Stimulated activated CD4-positive, alpha-beta T cell treated with anti-CD3 and anti-CD28 coated beads, Interleukin-2, amount 100 ng/mL, for 4 hours (primary cell): ENCODE data around the gene DPP8.
"Not testable (repeated sequence)": the region's sequence is repeated elsewhere in the genome, so short reads cannot be mapped to it uniquely, and the experiment has no call there.

Source experiments
- DNase-seq: peaks from one replicate; pipeline ENCODE4 v3.0.0-alpha.2; 2020; ENCODE audit warnings: low read depth

The DPP8 gene

DNA sequence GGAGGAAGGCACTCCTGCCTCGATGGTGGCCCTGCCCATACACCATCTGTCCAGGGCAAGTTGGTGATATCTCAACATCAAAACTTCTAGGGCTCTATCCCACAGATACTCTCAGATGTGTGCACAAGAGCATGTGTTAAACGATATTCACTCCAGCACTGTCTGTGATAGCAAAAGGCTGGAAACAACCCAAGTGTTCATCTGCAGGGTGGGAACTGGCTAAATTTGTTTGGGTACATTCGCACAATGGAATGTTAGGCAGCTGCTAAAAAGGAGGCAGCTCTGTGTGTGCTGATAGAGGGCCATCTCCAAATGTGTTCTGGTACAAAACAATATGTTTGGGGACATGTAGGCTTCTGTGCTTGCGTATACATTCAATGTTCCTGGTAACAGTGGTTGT lies 114.5 kb downstream of the DPP8 start:
- DNase-seq = no peak

DNA sequence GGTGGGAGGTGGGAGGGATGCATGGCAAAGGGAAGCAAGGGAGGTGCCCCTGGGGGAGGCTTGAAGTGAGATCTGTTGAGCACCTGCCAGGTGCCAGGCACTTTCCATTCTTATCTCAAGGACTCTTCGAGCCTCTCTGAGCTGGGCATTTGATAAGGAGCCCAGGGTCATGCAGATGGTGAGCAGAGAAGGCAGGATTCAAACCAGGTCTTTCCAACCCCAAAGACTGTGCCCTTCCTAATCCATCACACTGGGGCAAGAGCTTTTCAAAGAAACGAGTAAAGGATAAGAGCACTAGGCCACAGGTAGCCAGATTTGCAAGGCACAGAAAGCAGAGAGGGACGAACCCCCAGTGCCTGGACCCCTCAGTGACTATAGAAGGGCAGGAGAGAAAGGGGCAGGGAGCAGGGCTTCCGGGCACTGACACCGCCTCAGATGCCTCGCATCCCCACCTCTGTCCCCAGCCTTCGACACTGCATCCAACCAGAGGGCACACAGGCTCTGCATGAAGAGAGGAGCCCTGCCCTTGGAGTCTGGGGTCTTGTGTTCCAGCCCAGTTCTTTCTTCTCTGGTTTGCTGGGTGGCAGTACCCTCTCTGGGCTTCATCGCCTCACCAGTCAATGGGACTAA lies 115.8 kb downstream of the DPP8 start:
- no peak for DNase-seq

DNA sequence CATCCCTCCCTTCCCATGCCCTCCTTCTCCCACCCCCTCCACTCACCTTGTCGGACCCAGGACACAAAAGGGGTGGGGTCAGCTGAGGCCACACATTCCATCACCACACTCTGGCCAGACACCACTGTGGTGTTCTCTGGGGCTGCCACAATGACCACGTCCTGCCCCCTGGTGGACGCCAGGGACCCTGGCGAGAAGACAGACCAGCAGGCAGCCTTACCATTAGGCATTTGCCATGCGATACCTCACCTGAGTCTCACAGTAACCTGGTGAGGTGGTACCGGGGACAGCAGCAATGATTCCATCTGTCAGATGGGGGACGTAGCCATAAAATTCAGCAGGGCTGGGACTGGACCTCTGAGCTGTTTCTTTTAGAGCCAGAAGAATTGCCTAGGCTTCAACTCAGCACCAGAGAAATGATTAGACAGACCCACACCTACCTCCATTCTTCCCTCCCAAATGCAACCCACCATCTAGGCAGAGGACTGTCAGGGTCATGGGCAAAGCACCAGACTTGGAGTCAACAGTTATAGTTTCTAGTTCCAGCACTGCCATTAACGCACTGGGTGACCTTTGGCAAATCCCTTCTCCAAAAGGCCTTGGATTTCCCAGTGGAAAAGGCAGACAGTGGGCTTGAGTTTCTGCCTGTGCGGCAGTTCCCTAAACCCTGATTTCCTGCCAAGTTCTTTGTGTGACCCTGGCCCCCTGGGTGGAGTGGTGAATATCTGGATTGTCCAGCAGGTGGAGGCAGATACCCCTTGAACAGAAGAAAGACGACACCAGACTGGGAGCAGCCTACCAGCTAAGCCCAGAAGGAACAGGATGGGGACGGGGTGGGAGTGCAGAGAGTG lies 116.5 kb downstream of the DPP8 start:
- DNase-seq = no peak

DNA sequence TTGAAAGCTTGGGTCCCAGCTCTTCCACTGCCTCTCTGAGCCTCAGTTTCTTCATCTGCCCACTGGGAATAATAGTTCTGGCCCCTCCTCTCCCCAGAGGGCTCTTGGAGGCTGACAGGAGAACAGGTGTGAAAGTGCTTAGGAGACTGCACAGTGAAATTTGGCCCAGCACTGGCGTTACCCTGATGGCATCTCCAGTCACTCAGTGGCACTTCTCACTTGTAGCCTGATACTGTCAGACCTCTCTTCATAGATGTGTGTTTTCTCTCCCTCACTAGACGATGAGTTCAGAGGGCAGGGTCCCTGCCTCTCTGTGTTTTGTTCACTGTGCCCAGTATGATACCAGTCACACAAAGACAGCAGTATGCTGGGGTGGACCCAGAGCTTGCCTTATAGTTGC lies 117.5 kb downstream of the DPP8 start:
- DNase-seq = no peak

DNA sequence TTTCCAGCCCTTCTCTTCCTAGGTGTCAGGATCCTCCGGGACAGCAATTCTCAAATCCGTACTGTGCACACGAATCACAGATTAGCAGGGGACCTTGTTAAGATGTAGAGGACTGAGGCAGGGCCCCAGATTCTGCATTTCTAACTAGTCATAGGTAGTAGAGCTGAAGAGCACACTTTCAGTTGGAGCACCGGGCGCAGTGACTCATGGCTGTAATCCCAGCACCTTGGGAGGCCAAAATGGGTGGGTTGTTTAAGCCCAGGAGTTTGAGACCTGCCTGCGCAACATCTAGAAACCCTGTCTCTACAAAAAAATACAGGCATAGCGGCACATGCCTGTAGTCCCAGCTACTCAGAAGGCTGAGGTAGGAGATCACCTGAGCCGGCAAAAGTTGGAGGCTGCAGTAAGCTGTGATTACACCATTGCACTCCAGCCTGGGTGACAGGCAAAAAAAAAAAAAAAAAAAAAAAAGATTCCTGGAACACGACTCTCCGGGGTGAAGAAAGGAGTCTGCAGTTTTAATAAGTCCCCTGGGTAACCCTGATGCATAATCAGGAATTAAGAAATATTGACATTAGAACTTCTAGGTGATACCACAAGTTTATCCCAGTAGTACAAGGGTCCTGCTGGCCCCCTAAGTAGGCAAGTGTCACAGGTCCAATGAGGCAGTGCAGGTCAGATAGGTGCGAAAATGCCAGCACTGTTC lies 118.3 kb downstream of the DPP8 start:
- DNase-seq = no peak

DNA sequence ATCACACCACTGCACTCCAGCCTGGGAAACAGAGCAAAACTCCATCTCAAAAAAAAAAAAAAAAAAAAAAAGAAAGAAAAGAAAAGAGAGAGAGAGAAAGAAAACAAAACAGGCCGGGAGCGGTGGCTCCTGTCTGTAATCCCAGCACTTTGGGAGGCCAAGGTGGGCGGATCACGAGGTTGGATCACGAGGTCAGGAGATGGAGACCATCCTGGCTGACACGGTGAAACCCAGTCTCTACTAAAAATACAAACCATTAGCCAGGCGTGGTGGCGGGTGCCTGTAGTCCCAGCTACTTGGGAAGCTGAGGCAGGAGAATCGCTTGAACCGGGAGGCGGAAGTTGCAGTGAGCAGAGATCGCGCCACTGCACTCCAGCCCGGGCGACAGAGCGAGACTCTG lies 119.0 kb downstream of the DPP8 start:
- DNase-seq = not testable (repeated sequence)

DNA sequence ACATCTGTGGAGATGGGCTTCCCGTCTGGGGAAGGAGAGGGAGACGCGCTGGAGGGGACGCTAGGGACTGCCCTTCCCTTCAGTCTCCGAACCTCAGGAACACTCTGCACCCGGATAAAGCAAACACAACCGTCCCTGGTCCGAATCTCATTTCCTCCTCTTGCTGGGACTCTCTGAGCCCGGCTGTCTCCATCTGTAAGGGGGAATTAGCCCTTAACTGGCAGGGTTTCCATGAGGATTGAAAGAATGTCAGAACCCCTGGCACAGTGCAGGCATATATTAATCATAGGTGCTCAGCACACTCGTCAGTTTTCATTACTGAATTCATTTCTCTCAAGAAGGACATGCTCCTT lies 120.5 kb downstream of the DPP8 start:
- DNase-seq = no peak

DNA sequence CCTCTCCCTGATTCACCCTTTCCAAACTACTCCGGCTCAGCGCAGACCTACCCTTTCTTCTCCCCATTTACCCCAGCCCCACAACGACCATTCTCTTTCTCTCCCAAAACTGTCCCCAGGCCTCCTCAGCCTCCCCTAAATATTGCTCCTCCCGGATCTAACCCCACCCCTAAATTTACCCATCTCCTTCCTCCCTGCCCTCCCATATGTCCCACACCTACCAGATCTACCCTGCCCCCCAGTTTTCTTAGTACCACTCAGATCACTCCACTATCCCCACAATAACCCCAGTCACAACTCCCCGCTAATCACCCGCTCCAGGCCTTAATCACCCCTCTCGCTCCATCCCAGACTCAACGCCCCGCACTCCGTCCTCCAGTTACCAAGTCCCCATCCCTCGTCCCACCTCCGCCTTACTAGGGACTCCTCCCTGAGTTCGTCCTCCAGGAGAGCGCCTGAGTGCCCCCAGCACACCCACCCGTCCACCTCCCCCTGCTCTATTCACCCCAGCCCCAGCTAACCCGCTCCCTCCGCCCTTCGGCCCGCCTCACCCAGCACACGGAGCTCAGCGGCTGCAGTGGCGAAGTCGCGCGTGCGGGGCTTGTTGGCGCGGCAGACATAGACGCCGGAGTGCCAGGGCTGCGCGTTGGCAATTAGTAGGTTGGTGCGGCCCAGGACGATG lies 121.1 kb downstream of the DPP8 start:
- no peak for DNase-seq

DNA sequence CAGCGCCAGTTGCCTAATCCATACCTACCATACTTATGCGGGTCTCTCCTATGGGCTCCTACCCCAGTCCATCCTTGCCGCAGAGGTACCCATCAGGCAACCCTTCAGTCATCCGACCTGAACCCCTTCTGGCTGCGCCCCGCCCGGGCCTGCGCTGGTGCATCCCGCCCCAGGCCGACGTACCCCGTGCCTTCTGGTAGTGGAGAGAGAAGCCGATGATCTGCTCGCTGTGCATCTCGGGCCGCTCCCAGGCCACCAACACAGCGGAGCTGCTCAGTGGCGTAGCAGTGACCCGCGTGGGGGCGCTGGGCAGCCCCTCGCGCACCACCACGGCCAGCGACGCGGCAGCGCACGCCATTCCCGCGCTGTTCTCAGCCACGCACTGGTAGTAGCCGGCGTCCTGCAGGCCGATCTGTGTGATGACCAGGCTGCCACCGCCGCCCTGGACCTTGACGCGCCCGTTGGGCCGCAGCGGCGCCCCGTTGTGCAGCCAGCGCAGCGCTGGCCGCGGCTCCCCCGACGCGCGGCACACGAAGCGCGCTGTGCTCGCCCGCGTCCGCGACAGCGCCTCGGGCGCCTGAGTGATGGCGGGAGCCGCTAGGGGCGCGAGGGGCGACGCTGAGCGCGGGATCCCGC lies 121.8 kb downstream of the DPP8 start:
- DNase-seq = no peak

DNA sequence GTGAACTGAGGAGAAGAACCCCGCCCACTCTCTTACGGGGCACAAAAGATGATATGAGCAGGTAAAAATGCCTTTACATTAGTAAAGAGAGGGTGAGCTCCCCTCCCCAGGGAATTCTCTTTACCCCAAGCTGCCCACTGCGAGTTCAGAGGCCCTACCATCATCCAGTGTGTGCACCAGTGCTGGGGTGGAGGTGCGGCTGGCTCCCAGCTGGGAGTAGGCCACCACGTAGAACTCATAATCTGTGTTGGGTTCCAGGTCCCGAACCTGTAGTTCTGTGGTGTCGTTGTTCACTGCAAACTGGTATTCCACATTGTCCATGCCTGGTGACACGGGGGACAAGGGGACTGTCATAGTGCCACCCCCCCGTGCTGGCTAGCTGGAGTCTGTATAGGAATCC lies 122.6 kb downstream of the DPP8 start:
- DNase-seq = no peak

DNA sequence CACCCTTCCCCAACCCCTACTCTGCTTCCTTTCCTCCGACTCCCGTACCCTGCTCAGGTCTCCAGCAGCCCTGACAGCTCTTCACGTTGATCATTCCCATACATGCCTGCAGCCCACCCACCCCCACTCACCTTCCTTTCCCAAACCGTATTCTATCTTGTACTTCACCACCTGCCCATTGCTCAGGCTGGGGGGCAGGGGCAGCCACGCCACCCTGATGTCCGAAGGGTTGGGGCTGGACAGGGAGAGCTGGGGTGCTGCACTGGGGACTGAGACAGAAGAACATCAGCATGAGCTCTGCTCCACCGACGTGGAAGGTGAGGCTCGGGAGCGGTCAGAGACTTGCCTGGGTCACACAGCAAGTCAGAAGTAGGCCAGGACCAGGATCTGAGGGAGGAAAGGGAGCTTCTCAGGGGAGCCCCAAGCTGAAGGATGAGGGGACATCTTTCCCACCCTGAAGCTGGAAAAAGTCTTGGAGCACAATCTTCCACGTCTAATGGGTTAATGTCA lies 123.2 kb downstream of the DPP8 start:
- DNase-seq = no peak

DNA sequence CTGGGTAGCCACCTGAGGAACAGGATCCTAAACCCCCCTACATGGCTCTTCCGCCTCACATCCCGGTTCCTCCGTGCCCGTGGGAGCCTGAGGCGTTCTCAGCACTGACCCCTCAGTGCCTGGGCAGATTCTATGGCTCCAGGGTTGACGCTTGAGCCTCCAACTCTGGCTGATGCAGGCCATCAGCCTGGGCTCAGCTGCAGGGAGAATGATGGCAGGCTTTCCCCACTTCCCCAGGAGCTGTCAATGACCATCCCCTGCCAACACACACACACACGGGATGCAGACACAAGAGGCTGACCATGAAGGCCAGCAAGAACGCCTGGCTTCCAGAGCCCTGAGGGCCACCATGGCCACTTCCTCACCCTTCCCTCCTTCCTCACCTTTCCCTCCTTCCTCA lies 123.9 kb downstream of the DPP8 start:
- DNase-seq = no peak

DNA sequence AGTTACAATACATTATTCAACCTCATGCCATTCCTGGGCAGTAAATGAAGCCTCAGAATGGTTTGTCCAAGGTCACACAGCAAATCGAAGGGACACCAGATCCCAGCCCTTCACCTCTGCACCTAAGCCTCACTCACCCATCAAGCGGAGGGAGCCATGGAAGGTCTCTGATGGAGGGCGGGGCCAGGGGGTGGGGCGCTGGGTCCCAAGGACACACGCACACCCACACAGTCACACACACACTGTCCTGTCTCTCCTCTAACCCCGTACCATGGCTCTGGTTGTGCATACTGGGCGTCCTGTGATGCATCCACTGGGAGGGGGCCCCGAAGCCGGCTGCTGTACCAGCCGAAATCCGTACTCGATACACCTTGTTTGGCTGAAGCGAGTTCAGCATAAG lies 124.4 kb downstream of the DPP8 start:
- DNase-seq = no peak
